Upper lobe of left lung (tissue), 6 donors: ENCODE results near the gene LEMD2. TPM values are rescaled to one million over a fixed set of nuclear protein-coding genes. Genes with fewer than 3 reads are reported as not detected.

Experiments
- ATAC-seq, 2 donors: fragments of 200-7000 bp; cut with Tn5 transposase; one replicate each; pipeline ENCODE4 v1.9.1; 2022; ENCODE audit warnings: mild to moderate bottlenecking in 2 of 2, moderate library complexity in 2 of 2; ENCODE audit not compliant: low FRiP score in 2 of 2
- DNase-seq, 2 donors: peaks; one replicate each; pipeline ENCODE4 v3.0.0-alpha.2; 2019 to 2020
- H3K27ac ChIP-seq, 4 donors: fragments of 200-600 bp; sonication (generic); one replicate each; pipeline ENCODE4 v1.5.1; 2016 to 2019
- H3K27me3 ChIP-seq, 4 donors: fragments of 200-600 bp; sonication (generic); one replicate each; pipeline ENCODE4 v1.5.1; 2017 to 2019
- H3K36me3 ChIP-seq, 4 donors: fragments of 200-600 bp; sonication (generic); one replicate each; pipeline ENCODE4 v1.5.1; 2016 to 2019
- H3K4me1 ChIP-seq, 4 donors: fragments of 200-600 bp; sonication (generic); one replicate each; pipeline ENCODE4 v1.5.1; 2018 to 2019
- H3K4me3 ChIP-seq, 4 donors: fragments of 200-600 bp; sonication (generic); one replicate each; pipeline ENCODE4 v1.5.1; 2017 to 2019; ENCODE audit warnings: mild to moderate bottlenecking in 2 of 4, moderate library complexity in 1 of 4
- H3K9me3 ChIP-seq, 4 donors: fragments of 200-600 bp; sonication (generic); one replicate each; pipeline ENCODE4 v1.5.1; 2018 to 2019
- EP300 ChIP-seq, 4 donors: sonication (generic); formaldehyde crosslinking; IDR thresholded peaks; one replicate each; pipeline ENCODE4 v1.5.1; 2017; ENCODE audit warnings: antibody characterized with exemption in 4 of 4, control low read depth in 2 of 4
- POLR2A ChIP-seq, 4 donors: fragments of 450-650 bp; IDR thresholded peaks; one replicate each; pipeline ENCODE4 v1.5.1; 2016 to 2017; ENCODE audit warnings: antibody characterized with exemption in 4 of 4, mild to moderate bottlenecking in 2 of 4
- POLR2AphosphoS5 ChIP-seq, 2 donors: sonication (generic); formaldehyde crosslinking; IDR thresholded peaks; one replicate each; pipeline ENCODE4 v1.5.1; 2017; ENCODE audit warnings: antibody characterized with exemption in 2 of 2
- WGBS, 2 donors: methylation state at CpG; one replicate each; pipeline ENCODE4 v1.1.5; 2017 to 2018; 5-methylcytosine and 5-hydroxymethylcytosine counted together
- total RNA-seq, 6 donors: library from RNA; depleted of rRNA in 4 of 6; stranded (reverse); fragments of >200 nt in 4 of 6; gene quantifications; one replicate each; pipeline versions ENCODE4 v1.1.0 to v1.2.1, GENCODE V29; 2016 to 2021
- TF ChIP-seq, protein P1 (sequence below), 6 experiments: fragments of 450-650 bp in 4 of 6; fragments of 200-600 bp in 2 of 6; sonication (generic) in 2 of 6; IDR thresholded peaks; one replicate each; pipeline ENCODE4 v1.5.1; 2016 to 2019; ENCODE audit warnings: antibody characterized with exemption in 6 of 6
- donor health status: DM: no; HTN: no; CAD: no; lungs with moderate emphysema.
- donor health status: DM: no; HTN: yes; CAD: no; lungs with severe emphysema.

Gene LEMD2
- total RNA-seq, 6 donors from 2014 or later = 51.1 to 118 (median 66.2) TPM

DNA sequence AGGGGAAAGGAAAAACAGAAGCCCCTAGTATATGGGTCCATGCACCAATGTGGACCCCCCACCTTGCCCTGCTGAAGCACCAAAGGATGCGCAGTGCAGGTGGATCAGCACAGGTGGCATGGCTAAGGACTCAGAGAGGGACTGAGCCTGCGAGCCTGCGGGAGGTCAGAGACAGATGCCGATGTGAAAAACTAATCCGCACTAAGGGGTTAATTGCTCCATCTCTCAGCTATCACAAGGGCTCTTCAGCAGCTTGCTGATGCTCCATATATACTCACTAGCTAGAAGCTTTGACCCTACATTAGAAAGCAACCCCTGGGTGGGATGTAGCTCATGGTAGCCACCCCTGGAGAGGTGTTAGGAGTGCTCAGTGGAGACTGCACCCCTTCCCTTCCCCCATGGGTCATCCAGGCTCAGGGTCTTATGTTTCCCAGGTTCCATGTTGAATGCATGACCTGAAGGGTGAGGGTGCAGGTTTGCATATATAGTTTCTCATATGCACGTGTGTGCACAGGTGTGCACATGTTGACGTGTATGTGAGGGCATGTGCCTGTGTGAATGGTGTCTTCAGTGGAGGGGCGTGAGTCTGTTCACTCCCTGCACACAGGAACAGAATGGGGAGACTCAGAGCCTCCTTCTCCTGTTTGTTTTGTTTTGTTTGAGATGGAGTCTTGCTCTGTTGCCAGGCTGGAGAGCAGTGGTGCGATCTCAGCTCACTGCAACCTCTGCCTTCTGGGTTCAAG is 28.9 kb downstream of the LEMD2 start:
- H3K9me3 ChIP-seq = no peaks in the 10 kb centered on the region
- H3K36me3 ChIP-seq = no peaks in the 10 kb centered on the region
- no peak for ATAC-seq
- no peak for DNase-seq
- TF ChIP-seq POLR2AphosphoS5 (IDR thresholded peaks at IDR 0.05) = no peak
- TF ChIP-seq, protein P1, sequence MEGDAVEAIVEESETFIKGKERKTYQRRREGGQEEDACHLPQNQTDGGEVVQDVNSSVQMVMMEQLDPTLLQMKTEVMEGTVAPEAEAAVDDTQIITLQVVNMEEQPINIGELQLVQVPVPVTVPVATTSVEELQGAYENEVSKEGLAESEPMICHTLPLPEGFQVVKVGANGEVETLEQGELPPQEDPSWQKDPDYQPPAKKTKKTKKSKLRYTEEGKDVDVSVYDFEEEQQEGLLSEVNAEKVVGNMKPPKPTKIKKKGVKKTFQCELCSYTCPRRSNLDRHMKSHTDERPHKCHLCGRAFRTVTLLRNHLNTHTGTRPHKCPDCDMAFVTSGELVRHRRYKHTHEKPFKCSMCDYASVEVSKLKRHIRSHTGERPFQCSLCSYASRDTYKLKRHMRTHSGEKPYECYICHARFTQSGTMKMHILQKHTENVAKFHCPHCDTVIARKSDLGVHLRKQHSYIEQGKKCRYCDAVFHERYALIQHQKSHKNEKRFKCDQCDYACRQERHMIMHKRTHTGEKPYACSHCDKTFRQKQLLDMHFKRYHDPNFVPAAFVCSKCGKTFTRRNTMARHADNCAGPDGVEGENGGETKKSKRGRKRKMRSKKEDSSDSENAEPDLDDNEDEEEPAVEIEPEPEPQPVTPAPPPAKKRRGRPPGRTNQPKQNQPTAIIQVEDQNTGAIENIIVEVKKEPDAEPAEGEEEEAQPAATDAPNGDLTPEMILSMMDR (IDR thresholded peaks at IDR 0.05) = no peak
- no peak for TF ChIP-seq EP300 (IDR thresholded peaks at IDR 0.05)
- no peak for TF ChIP-seq POLR2A (IDR thresholded peaks at IDR 0.05)
- no peak overlapping the region for H3K4me3 ChIP-seq
- H3K27ac ChIP-seq = no peak overlapping the region
- 90 to 94% methylated on average over 8 to 9 of the region's 9 CpGs for WGBS, 2 donors
- peaks cover 0 to 8% (median 4%) of the 10 kb centered on the region in 4 donors for H3K4me1 ChIP-seq
- H3K27me3 ChIP-seq = no peaks in the 10 kb centered on the region

DNA sequence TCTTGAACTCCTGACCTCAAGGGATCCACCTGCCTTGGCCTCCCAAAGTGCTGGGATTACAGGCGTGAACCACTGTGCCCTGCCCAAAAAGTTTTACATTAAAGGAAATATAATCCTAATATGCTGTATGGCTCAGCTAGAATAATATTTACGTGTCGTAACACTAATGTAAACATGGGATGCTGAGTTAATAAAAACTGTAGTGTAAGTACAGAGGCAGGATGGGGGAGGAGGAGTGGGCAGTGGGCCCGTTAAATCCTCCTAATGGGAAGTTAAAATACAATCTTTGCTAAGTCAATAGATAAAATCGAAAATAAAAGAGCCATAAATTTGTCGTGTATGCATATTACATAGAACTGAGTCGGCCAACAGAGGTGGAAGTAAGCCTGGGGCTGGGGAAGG is 30.1 kb downstream of the LEMD2 start:
- no peak for ATAC-seq
- H3K27ac ChIP-seq = no peak overlapping the region

DNA sequence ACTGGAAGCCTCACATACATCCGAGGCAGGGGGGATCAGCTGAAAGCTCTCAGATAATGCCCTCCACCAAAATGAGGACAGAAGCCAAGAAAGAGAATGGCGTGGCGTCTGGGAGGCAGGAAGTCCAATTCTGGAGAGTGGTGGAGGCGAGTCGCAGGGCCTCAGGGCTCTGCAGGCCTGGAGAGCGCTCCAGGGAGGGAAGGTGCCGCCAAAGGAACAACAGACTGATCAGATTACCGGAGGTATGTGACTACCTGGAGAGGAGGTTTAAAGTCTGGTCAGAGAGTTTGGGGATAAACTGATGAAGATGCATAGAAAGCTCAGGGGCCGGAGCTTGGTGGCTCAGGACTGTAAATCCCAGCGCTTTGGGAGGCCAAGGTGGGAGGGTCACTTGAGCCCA is 31.0 kb downstream of the LEMD2 start:
- WGBS, 2 donors = 84 to 89% methylated on average over 10 of the region's 10 CpGs
- peaks cover 0 to 8% (median 4%) of the 10 kb centered on the region in 4 donors for H3K4me1 ChIP-seq
- H3K36me3 ChIP-seq = no peaks in the 10 kb centered on the region
- no peaks in the 10 kb centered on the region for H3K9me3 ChIP-seq
- no peaks in the 10 kb centered on the region for H3K27me3 ChIP-seq
- H3K4me3 ChIP-seq = no peak overlapping the region
- TF ChIP-seq POLR2A (IDR thresholded peaks at IDR 0.05) (no peak), POLR2AphosphoS5 (IDR thresholded peaks at IDR 0.05) (no peak), EP300 (IDR thresholded peaks at IDR 0.05) (no peak)
- TF ChIP-seq, protein P1 (IDR thresholded peaks at IDR 0.05) = no peak
- no peak for ATAC-seq
- H3K27ac ChIP-seq = no peak overlapping the region
- no peak for DNase-seq

More for the DNA sequence above, 30.1 kb downstream of the LEMD2 start:
- Histone ChIP-seq H3K36me3 (no peaks in the 10 kb centered on the region), H3K27me3 (no peaks in the 10 kb centered on the region), H3K9me3 (no peaks in the 10 kb centered on the region), H3K4me3 (no peak overlapping the region), H3K4me1 (peaks cover 0 to 8% (median 4%) of the 10 kb centered on the region in 4 donors)
- DNase-seq = no peak
- 43 to 45% methylated on average over 7 of the region's 7 CpGs for WGBS, 2 donors
- TF ChIP-seq POLR2A (IDR thresholded peaks at IDR 0.05) (no peak), POLR2AphosphoS5 (IDR thresholded peaks at IDR 0.05) (no peak), EP300 (IDR thresholded peaks at IDR 0.05) (no peak)
- TF ChIP-seq, protein P1 (IDR thresholded peaks at IDR 0.05) = no peak

DNA sequence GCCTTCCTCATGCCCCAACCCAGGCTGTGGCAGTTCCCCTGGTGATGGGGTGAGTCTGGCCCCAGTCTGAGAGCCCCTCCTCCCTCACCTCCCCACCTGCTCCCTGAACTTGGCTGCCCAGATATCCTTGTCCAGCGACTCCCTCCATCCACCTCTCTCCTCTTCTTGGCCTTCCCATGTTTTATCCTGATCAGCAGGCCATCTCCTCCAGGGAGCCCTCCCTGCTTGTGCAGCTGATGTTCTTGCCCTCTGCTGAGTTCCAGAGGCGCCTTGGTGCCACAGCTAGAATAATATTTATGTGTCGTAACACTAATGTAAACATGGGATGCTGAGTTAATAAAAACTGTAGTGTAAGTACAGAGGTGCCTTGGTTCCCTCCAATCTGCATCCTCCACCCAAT is 31.8 kb downstream of the LEMD2 start:
- WGBS, 2 donors = 58 to 71% methylated on average over 3 of the region's 3 CpGs
- Histone ChIP-seq H3K27me3 (no peaks in the 10 kb centered on the region), H3K9me3 (no peaks in the 10 kb centered on the region), H3K27ac (no peak overlapping the region), H3K36me3 (no peaks in the 10 kb centered on the region), H3K4me1 (peaks cover 0 to 8% (median 4%) of the 10 kb centered on the region in 4 donors), H3K4me3 (no peak overlapping the region)
- ATAC-seq (no peak), DNase-seq (no peak)
- no peak for TF ChIP-seq EP300 (IDR thresholded peaks at IDR 0.05)
- TF ChIP-seq, protein P1 (IDR thresholded peaks at IDR 0.05) = no peak
- no peak for TF ChIP-seq POLR2AphosphoS5 (IDR thresholded peaks at IDR 0.05)
